HG03095 (cell line): ENCODE measurements around the gene ADCY3.

Source experiments
- ATAC-seq: cut with Tn5 transposase; IDR thresholded peaks from one replicate; pipeline ENCODE4 v1.9.1; 2021; ENCODE audit warnings: moderate library complexity; ENCODE audit not compliant: unreplicated experiment

ADCY3 gene

GRCh38 chr2:24877646-24878045 is 42.4 kb downstream of the ADCY3 start:
- ATAC-seq: no peak

- ATAC-seq: no peak
These were observed 43.0 kb downstream of the ADCY3 start for GRCh38 chr2:24877067-24877466.

- no peak for ATAC-seq
These were observed 44.1 kb downstream of the ADCY3 start for GRCh38 chr2:24875901-24876300.

GRCh38 chr2:24875272-24875671 is 44.8 kb downstream of the ADCY3 start:
- ATAC-seq: no peak

- no peak for ATAC-seq
These were observed 46.0 kb downstream of the ADCY3 start for GRCh38 chr2:24874035-24874434.

- no peak for ATAC-seq
These were observed 46.4 kb downstream of the ADCY3 start for GRCh38 chr2:24873619-24874018.

GRCh38 chr2:24872344-24873115 is 47.5 kb downstream of the ADCY3 start:
- ATAC-seq: no peak

- ATAC-seq: no peak
These were observed 48.1 kb downstream of the ADCY3 start for GRCh38 chr2:24871852-24872333.

GRCh38 chr2:24870891-24871705 is 48.9 kb downstream of the ADCY3 start:
- ATAC-seq: no peak

GRCh38 chr2:24870440-24870839 is 49.6 kb downstream of the ADCY3 start:
- ATAC-seq: no peak

GRCh38 chr2:24866946-24867345 is 53.1 kb downstream of the ADCY3 start:
- ATAC-seq: no peak

- ATAC-seq: no peak
These were observed 56.4 kb downstream of the ADCY3 start for GRCh38 chr2:24863641-24864040.

GRCh38 chr2:24861500-24861899 is 58.5 kb downstream of the ADCY3 start:
- ATAC-seq: no peak

- no peak for ATAC-seq
These were observed 59.4 kb downstream of the ADCY3 start for GRCh38 chr2:24860631-24861030.

GRCh38 chr2:24859968-24860600 is 60.0 kb downstream of the ADCY3 start:
- ATAC-seq: no peak

GRCh38 chr2:24858996-24859395 is 61.0 kb downstream of the ADCY3 start:
- no peak for ATAC-seq

- ATAC-seq: no peak
These were observed 62.3 kb downstream of the ADCY3 start for GRCh38 chr2:24857746-24858145.

- ATAC-seq: no peak
These were observed 63.2 kb downstream of the ADCY3 start for GRCh38 chr2:24856791-24857211.

- no peak for ATAC-seq
These were observed 64.3 kb downstream of the ADCY3 start for GRCh38 chr2:24855726-24856125.

GRCh38 chr2:24855022-24855622 is 64.9 kb downstream of the ADCY3 start:
- no peak for ATAC-seq

GRCh38 chr2:24853996-24854395 is 66.0 kb downstream of the ADCY3 start:
- no peak for ATAC-seq
